ENCODE results near the gene TBC1D9.

DNA sequence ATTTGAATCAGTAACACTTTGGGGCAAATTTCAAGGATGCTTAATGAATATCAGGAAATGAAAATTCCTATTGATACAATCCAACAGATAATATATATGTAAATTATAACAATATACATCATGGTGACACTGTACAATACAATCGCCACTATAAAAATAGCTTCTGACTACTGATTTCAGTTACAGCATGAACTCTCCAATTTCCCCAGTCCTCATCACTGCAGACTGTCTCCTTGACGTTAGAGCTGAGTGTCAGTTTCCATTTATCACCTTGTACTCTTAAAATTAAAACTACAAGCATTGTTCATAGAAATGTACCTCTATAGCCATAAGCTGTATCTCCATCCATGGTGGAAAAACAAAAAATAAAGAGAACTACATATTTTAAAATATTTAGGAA, 23.4 kb downstream of the TBC1D9 start:
- TF ChIP-seq PBX3 (IDR thresholded peaks at IDR 0.05) = no peak
- TF ChIP-seq NRF1 (IDR thresholded peaks at IDR 0.05; ENCODE audit: low read depth, low read length) = no peak
- TF ChIP-seq, protein P1, sequence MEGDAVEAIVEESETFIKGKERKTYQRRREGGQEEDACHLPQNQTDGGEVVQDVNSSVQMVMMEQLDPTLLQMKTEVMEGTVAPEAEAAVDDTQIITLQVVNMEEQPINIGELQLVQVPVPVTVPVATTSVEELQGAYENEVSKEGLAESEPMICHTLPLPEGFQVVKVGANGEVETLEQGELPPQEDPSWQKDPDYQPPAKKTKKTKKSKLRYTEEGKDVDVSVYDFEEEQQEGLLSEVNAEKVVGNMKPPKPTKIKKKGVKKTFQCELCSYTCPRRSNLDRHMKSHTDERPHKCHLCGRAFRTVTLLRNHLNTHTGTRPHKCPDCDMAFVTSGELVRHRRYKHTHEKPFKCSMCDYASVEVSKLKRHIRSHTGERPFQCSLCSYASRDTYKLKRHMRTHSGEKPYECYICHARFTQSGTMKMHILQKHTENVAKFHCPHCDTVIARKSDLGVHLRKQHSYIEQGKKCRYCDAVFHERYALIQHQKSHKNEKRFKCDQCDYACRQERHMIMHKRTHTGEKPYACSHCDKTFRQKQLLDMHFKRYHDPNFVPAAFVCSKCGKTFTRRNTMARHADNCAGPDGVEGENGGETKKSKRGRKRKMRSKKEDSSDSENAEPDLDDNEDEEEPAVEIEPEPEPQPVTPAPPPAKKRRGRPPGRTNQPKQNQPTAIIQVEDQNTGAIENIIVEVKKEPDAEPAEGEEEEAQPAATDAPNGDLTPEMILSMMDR (IDR thresholded peaks at IDR 0.05) = no peak
- no peak for TF ChIP-seq FOXM1 (IDR thresholded peaks at IDR 0.05; ENCODE audit: low read depth)
- no peak for TF ChIP-seq USF1 (IDR thresholded peaks at IDR 0.05; ENCODE audit: borderline replicate concordance, low read depth)
- no peak for TF ChIP-seq TEAD4 (IDR thresholded peaks at IDR 0.05; ENCODE audit: borderline replicate concordance, insufficient read depth)

Measured in SK-N-SH (cell line).